Psoas muscle (tissue), 8 donors: ENCODE results near the gene ELMO1. TPM values are rescaled to one million over a fixed set of nuclear protein-coding genes. Genes with fewer than 3 reads are reported as not detected.

Source experiments
- ATAC-seq, 4 donors: fragments of 200-7000 bp; cut with Tn5 transposase; one replicate each; pipeline ENCODE4 v1.9.1; 2020; ENCODE audit warnings: moderate library complexity in 3 of 4, mild to moderate bottlenecking in 2 of 4
- DNase-seq, 2 donors: peaks; one replicate each; pipeline ENCODE4 v3.0.0-alpha.2; 2020
- H3K27ac ChIP-seq: fragments of 200-600 bp; one replicate; pipeline ENCODE4 v1.8.0; 2022
- H3K27me3 ChIP-seq, 3 donors: fragments of 200-600 bp in 1 of 3; one replicate each; pipeline versions ENCODE4 v1.6.1 to v1.8.0; 2013 to 2022; ENCODE audit warnings: low read length in 2 of 3, mild to moderate bottlenecking in 2 of 3, moderate library complexity in 1 of 3; ENCODE audit not compliant: insufficient read depth in 3 of 3
- H3K36me3 ChIP-seq, 2 donors: fragments of 200-600 bp in 1 of 2; one replicate each; pipeline versions ENCODE4 v1.6.1 to v1.8.0; 2013 to 2022; ENCODE audit warnings: low read depth in 1 of 2, mild to moderate bottlenecking in 1 of 2, moderate library complexity in 1 of 2; ENCODE audit not compliant: insufficient read depth in 1 of 2
- H3K4me1 ChIP-seq: fragments of 200-600 bp; one replicate; pipeline ENCODE4 v1.8.0; 2022
- H3K4me3 ChIP-seq: fragments of 200-600 bp; one replicate; pipeline ENCODE4 v1.8.0; 2022; ENCODE audit warnings: mild to moderate bottlenecking
- H3K9me3 ChIP-seq: fragments of 200-600 bp; one replicate; pipeline ENCODE4 v1.8.0; 2022
- CTCF ChIP-seq: fragments of 200-600 bp; IDR thresholded peaks from one replicate; pipeline ENCODE4 v1.8.0; 2022; ENCODE audit warnings: antibody characterized with exemption
- WGBS, 3 donors: extraction: QIAGEN DNeasy Blood & Tissue Kit; methylation state at CpG; one replicate each; pipeline versions ENCODE4 v1.1.6 to v1.1.7; 2013; 5-methylcytosine and 5-hydroxymethylcytosine counted together
- intact Hi-C, 2 donors: fragments of 100-400 bp; cut with DNase I; formaldehyde crosslinking; loops; one replicate each; pipeline versions ENCODE4 v1.11.0 to v1.14.2; 2022
- polyA plus RNA-seq, 3 donors: library from polyadenylated mRNA; stranded (reverse); fragments of 200-250 nt; gene quantifications; one replicate each; pipeline ENCODE4 v1.2.3, GENCODE V29; 2013
- total RNA-seq, 4 donors: library from RNA; stranded (reverse); fragmentation: NEBNext Ultra II Directional in 2 of 4; extraction: Animal tissue kit (Norgen Biotek cat#: 25700) in 2 of 4; gene quantifications; one replicate each; pipeline versions ENCODE4 v1.2.1 to v1.2.4, GENCODE V29; 2021 to 2023
- donor health status: healthy with polysubstance abuse.
- donor health status: DM: no; HTN: no; CAD: no; lungs with moderate emphysema.
- donor health status: Bipolar disorder and iron deficiency.
- donor health status: healthy.
- donor health status: DM: yes; HTN: yes; CAD: no.
- donor health status: DM: no; HTN: no; CAD: no.
- donor health status: DM: no; HTN: no; CAD: no.
- donor health status: DM: yes; HTN: yes; CAD: no.

Gene ELMO1
- total and polyA plus RNA-seq, 7 donors: 2.8 to 8.1 (median 6.9) TPM

DNA sequence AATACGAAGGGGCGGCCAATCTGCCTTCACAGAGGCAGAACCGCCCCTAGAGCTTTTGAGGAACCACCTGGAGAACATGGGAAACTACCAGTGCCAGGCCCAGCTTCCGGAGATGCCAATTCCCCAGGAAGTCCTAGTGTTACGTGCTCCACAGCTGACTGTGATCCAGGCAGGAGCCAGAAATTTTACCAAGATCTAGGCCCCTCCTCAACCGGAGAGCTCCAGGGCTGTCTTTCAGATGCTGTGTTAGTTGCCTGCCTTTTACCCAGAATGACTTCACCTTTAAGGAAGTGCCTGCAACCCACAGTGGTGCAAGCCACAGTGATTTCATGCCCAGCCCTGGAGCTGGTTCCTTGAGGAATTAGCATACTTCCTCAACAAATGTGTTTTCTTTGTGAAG is 62.9 kb downstream of the ELMO1 start:
- H3K27ac ChIP-seq: no peak overlapping the region
- no peak overlapping the region for H3K4me3 ChIP-seq
- DNase-seq (peak in 1 of 2 donors; percentile 41), ATAC-seq (peak in 2 of 4 donors; percentile 30 to 35)
- no peaks in the 10 kb centered on the region for H3K27me3 ChIP-seq
- WGBS, 3 donors: 67 to 74% (median 67%) methylated on average over 6 of the region's 6 CpGs
- H3K36me3 ChIP-seq: no peaks in the 10 kb centered on the region
- H3K9me3 ChIP-seq: no peaks in the 10 kb centered on the region
- intact Hi-C loops: no loop called here
- no peak for TF ChIP-seq CTCF
- H3K4me1 ChIP-seq: no peaks in the 10 kb centered on the region

GRCh38 chr7:37382546-37383088 is 66.0 kb downstream of the ELMO1 start:
- H3K9me3 ChIP-seq: no peaks in the 10 kb centered on the region
- no peaks in the 10 kb centered on the region for H3K4me1 ChIP-seq
- intact Hi-C loops: no loop called here
- no peak for DNase-seq
- no peak for TF ChIP-seq CTCF
- WGBS, 3 donors: 76 to 92% (median 88%) methylated on average over 1 of the region's 1 CpG
- no peak overlapping the region for H3K27ac ChIP-seq
- no peaks in the 10 kb centered on the region for H3K27me3 ChIP-seq
- ATAC-seq: no peak
- no peak overlapping the region for H3K4me3 ChIP-seq
- H3K36me3 ChIP-seq: no peaks in the 10 kb centered on the region

DNA sequence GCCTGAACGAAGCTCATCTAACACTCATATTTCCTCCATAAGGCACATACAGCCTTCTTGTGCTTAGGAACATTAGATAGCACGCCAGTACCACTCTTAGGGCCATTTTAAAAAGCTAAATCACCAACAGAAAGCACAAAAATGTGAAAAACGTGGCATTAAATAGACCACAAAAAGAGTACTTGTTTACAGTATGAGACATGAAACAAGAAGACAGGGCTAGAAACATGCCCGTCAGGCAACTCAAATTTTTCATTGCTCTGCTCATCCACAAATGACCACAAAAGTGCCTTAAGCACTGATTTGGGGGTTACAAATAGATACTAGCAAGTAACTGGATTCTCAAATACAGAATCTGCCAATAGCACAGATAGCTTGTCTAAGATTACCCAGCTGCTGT is 67.8 kb downstream of the ELMO1 start:
- TF ChIP-seq CTCF: no peak
- intact Hi-C loops: no loop called here
- ATAC-seq (no peak), DNase-seq (no peak)
- H3K27me3 ChIP-seq: no peaks in the 10 kb centered on the region
- H3K36me3 ChIP-seq: no peaks in the 10 kb centered on the region
- 86 to 92% (median 90%) methylated on average over 4 of the region's 4 CpGs for WGBS, 3 donors
- H3K4me3 ChIP-seq: no peak overlapping the region
- no peaks in the 10 kb centered on the region for H3K4me1 ChIP-seq
- H3K9me3 ChIP-seq: peaks cover 14% of the 10 kb centered on the region
- no peak overlapping the region for H3K27ac ChIP-seq

GRCh38 chr7:37379546-37380277 is 69.0 kb downstream of the ELMO1 start:
- no peak overlapping the region for H3K4me3 ChIP-seq
- H3K4me1 ChIP-seq: no peaks in the 10 kb centered on the region
- DNase-seq (no peak), ATAC-seq (no peak)
- TF ChIP-seq CTCF: no peak
- no peaks in the 10 kb centered on the region for H3K36me3 ChIP-seq
- intact Hi-C loops: no loop called here
- 85 to 96% (median 86%) methylated on average over 4 of the region's 4 CpGs for WGBS, 3 donors
- H3K27me3 ChIP-seq: no peaks in the 10 kb centered on the region
- no peak overlapping the region for H3K27ac ChIP-seq
- peaks cover 14% of the 10 kb centered on the region for H3K9me3 ChIP-seq
